GM12801 (cell line): Measurements from ENCODE around the gene KLF18.

Experiments
- CTCF ChIP-seq: IDR thresholded peaks from one replicate; pipeline ENCODE4 v1.5.1; 2011; ENCODE audit warnings: control low read depth; ENCODE audit not compliant: insufficient read length; ENCODE audit errors: extremely low read depth

Gene KLF18

GRCh38 chr1:44154049-44154448, 12.6 kb upstream of the KLF18 start:
- TF ChIP-seq CTCF, result no peak

DNA sequence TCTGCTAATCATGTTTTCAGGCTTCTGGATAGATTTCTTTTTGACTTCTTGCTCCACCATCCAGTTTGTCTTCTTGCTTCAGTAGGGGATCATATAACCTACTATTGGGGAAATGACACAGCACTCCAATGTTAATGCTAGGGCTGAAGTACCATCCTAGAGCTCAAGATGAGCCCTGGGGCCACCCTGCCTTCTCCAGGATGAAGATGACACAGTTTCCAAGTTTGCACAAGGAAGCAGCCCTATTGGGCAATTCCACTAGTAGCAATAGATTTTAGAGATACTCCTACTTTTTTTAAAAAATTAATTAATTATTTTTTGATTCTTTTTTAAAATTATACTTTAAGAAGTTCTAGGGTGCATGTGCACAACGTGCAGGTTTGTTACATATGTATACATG, 11.3 kb upstream of the KLF18 start:
- no peak for TF ChIP-seq CTCF

- no peak for TF ChIP-seq CTCF
Measured at GRCh38 chr1:44151808-44152207, 10.4 kb upstream of the KLF18 start.

GRCh38 chr1:44151332-44151731, 9.9 kb upstream of the KLF18 start:
- no peak for TF ChIP-seq CTCF

DNA sequence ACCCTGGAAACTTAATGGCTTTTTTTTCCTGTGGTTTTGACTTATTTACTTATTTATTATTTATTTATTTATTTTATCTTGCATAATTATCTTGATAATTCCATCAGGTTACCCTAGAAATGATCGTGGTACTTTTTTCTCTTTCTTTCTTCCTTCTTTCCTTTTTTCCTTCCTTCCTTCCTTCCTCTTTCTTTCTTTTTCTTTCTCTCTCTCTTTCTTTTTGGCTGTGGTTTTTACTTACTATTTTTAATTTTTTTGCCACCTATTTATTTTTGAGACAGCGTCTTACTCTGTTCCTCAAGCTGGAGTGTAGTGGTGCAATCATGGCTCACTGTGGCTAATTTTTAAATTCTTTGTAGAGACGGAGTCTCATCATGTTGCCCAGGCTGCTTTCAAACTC, 6.2 kb upstream of the KLF18 start:
- TF ChIP-seq CTCF, result no peak

DNA sequence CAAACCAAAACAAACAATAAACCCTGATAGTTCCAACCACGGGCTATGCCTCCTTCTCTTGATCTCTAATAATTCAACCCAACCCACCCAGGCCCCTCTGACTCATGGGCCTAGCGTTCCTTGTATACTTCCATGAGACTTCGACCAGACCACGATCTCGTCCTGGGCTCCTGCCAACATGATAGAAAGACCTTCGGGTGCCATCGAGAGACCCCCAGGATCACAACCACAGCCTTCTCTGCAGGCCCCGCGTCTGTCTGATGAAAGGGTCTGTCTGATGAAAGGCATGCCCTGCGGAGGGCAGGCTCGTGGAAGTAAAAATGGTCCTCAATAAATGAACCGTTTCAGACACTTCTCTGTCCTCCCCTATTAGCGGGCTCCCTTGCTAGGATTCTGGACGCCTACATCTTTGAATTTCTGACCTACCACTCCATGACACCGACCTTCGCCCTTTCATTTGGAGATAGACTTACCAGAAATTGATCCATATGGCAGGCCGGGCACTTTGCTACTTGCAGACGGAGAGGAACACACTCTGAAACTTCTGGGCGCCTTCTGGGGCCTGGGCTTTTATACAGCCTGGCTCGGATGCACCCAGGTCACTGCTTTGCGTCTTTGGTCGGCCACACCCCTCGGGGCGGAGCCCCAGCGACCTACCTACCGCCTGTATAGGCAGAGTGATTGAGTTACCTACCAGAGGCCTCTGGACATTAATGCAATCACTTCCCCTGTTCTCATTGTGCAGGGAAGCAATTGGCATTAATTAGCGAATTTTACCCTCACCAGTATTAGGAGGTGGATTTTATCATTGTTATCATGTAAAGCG, 5.3 kb upstream of the KLF18 start:
- no peak for TF ChIP-seq CTCF

DNA sequence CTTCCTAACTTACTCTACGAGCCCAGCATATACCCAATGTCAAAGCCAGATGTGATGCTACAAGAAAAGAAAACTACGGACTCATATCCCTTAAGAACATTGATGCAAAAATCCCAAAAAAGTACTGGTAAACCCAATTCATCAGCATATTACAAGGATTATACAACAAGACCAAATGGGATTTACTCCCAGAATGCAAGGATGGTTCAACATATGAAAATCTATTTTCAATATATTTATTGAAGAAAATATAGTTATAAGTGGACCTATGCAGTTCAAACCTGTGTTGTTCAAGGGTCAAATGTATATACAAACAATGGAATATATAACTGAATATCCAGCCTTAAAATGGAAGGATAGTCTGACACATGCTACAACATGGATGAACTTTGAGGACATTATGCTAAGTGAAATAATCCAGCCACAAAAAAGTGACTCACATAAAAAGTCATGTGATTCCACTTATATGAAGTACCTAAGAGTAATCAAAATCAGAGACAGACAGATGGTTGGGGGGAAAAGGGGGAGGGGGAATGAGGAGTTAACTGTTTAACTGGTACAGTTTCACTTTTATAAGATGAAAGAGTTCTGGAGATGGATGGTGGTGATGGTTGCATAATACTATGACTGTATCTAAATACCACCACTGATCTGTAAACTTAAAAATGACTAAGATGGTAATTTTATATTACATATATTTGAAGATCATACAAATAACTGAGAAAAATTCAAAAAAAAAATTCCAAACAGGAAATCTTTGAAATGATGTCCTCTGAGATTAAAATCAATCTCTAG, 3.7 kb upstream of the KLF18 start:
- TF ChIP-seq CTCF, result no peak
